Measurements from ENCODE around the gene STK17A.

STK17A gene

DNA sequence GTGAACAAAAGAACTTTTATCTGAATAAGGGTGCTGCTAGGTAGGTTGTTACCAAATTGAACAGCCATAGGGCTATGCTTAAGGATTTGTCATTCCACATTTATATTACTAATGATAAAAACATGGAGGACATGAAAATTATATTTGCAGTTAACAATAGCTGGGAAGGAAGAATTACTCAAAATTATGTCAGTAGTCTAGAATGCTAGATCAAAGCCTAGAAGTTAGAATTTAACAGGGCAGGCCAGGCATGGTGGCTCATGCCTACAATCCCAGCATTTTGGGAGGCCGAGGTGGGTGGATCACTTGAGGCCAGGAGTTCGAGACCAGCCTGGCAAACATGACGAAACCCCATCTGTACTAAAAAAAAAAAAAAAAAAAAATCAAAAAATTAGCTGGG is 9.4 kb downstream of the STK17A start (continued):
- TF ChIP-seq ZNF501 (tag by site-specific recombination; IDR thresholded peaks at IDR 0.05) (no peak), ZFP69B (tag by site-specific recombination; IDR thresholded peaks at IDR 0.05) (no peak), FEZF1 (tag by site-specific recombination; IDR thresholded peaks at IDR 0.05) (no peak), ZNF138 (tag by site-specific recombination; IDR thresholded peaks at IDR 0.05; ENCODE audit: borderline replicate concordance) (no peak), ZNF670 (tag by site-specific recombination; IDR thresholded peaks at IDR 0.05; ENCODE audit: low read depth) (no peak), ZNF48 (tag by site-specific recombination; IDR thresholded peaks at IDR 0.05) (no peak), PRDM1 (tag by site-specific recombination; IDR thresholded peaks at IDR 0.05) (no peak), ZBTB48 (tag by site-specific recombination; IDR thresholded peaks at IDR 0.05) (no peak), ZNF274 (IDR thresholded peaks at IDR 0.05; ENCODE audit: low read length) (no peak), ZNF274 (tag by site-specific recombination; IDR thresholded peaks at IDR 0.05; ENCODE audit: borderline replicate concordance) (no peak), ZEB2 (tag by site-specific recombination; IDR thresholded peaks at IDR 0.05) (no peak), GLI4 (tag by site-specific recombination; IDR thresholded peaks at IDR 0.05) (no peak)
- TF ChIP-seq, protein P1, sequence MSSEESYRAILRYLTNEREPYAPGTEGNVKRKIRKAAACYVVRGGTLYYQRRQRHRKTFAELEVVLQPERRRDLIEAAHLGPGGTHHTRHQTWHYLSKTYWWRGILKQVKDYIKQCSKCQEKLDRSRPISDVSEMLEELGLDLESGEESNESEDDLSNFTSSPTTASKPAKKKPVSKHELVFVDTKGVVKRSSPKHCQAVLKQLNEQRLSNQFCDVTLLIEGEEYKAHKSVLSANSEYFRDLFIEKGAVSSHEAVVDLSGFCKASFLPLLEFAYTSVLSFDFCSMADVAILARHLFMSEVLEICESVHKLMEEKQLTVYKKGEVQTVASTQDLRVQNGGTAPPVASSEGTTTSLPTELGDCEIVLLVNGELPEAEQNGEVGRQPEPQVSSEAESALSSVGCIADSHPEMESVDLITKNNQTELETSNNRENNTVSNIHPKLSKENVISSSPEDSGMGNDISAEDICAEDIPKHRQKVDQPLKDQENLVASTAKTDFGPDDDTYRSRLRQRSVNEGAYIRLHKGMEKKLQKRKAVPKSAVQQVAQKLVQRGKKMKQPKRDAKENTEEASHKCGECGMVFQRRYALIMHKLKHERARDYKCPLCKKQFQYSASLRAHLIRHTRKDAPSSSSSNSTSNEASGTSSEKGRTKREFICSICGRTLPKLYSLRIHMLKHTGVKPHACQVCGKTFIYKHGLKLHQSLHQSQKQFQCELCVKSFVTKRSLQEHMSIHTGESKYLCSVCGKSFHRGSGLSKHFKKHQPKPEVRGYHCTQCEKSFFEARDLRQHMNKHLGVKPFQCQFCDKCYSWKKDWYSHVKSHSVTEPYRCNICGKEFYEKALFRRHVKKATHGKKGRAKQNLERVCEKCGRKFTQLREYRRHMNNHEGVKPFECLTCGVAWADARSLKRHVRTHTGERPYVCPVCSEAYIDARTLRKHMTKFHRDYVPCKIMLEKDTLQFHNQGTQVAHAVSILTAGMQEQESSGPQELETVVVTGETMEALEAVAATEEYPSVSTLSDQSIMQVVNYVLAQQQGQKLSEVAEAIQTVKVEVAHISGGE (tag by site-specific recombination; conservative IDR thresholded peaks at IDR 0.05; ENCODE audit: low read depth): no peak

GRCh38 chr7:43593010-43593409 is 10.1 kb downstream of the STK17A start:
- POLR2A ChIA-PET: no interaction called here
- H3K4me1 ChIP-seq (ENCODE audit: control insufficient read depth, insufficient read depth, low read length): peaks cover 9% of the 10 kb centered on the region
- no peak overlapping the region for H3K4me3 ChIP-seq (ENCODE audit: low read depth, low read length)
- no peak overlapping the region for H3K27ac ChIP-seq (ENCODE audit: extremely low read depth, low read depth, low read length)
- no peaks in the 10 kb centered on the region for H3K9me3 ChIP-seq (ENCODE audit: control insufficient read depth, insufficient read depth, low read depth, low read length)
- H3K36me3 ChIP-seq (ENCODE audit: control insufficient read depth in 2 of 2, insufficient read depth in 1 of 2, low read length in 2 of 2): peaks cover 6 to 11% of the 10 kb centered on the region in 2 experiments; a peak in 2 of 3 replicates
- TF ChIP-seq ZNF530 (tag by site-specific recombination; IDR thresholded peaks at IDR 0.05; ENCODE audit: low read depth) (no peak), ZNF501 (tag by site-specific recombination; IDR thresholded peaks at IDR 0.05) (no peak), ZNF146 (tag by site-specific recombination; IDR thresholded peaks at IDR 0.05) (peak; percentile 94)
- TF ChIP-seq, protein P2, sequence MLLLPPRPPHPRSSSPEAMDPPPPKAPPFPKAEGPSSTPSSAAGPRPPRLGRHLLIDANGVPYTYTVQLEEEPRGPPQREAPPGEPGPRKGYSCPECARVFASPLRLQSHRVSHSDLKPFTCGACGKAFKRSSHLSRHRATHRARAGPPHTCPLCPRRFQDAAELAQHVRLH (tag by site-specific recombination; IDR thresholded peaks at IDR 0.05): 0 out of 2 replicates have a peak, but pooled peaks have one; percentile 31
- CTCF ChIA-PET: no interaction called here

GRCh38 chr7:43594020-43594419 is 11.1 kb downstream of the STK17A start:
- ChIA-PET CTCF (interaction anchor here (0.6 to 3.3 kb wide), 3 partner anchors 12 to 1250 kb away, joined by 3 to 25 read pairs (median 3); partner anchors contain the start of gene STK17A), POLR2A (interaction anchor here (1.3 kb wide), 1 partner anchor 11 kb away, joined by 10 read pairs; the partner anchor contains the start of gene STK17A)
- H3K27ac ChIP-seq (ENCODE audit: extremely low read depth, low read depth, low read length): no peak overlapping the region
- H3K36me3 ChIP-seq (ENCODE audit: control insufficient read depth in 2 of 2, insufficient read depth in 1 of 2, low read length in 2 of 2): peaks cover 8 to 15% of the 10 kb centered on the region in 2 experiments; a peak in 2 of 3 replicates
- no peak overlapping the region for H3K4me3 ChIP-seq (ENCODE audit: low read depth, low read length)
- H3K4me1 ChIP-seq (ENCODE audit: control insufficient read depth, insufficient read depth, low read length): peaks cover 7% of the 10 kb centered on the region
- no peaks in the 10 kb centered on the region for H3K9me3 ChIP-seq (ENCODE audit: control insufficient read depth, insufficient read depth, low read depth, low read length)
- TF ChIP-seq ZNF239 (tag by site-specific recombination; IDR thresholded peaks at IDR 0.05): no peak
- no peak for TF ChIP-seq ZNF214 (tag by site-specific recombination; IDR thresholded peaks at IDR 0.05; ENCODE audit: borderline replicate concordance)
- no peak for TF ChIP-seq ZNF146 (tag by site-specific recombination; IDR thresholded peaks at IDR 0.05)
- TF ChIP-seq SP3 (tag by site-specific recombination; IDR thresholded peaks at IDR 0.05): no peak
- TF ChIP-seq PRDM1 (tag by site-specific recombination; IDR thresholded peaks at IDR 0.05): no peak
- TF ChIP-seq, protein P3, sequence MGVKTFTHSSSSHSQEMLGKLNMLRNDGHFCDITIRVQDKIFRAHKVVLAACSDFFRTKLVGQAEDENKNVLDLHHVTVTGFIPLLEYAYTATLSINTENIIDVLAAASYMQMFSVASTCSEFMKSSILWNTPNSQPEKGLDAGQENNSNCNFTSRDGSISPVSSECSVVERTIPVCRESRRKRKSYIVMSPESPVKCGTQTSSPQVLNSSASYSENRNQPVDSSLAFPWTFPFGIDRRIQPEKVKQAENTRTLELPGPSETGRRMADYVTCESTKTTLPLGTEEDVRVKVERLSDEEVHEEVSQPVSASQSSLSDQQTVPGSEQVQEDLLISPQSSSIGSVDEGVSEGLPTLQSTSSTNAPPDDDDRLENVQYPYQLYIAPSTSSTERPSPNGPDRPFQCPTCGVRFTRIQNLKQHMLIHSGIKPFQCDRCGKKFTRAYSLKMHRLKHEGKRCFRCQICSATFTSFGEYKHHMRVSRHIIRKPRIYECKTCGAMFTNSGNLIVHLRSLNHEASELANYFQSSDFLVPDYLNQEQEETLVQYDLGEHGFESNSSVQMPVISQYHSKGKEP (tag by site-specific recombination; IDR thresholded peaks at IDR 0.05): no peak
- TF ChIP-seq ZNF175 (tag by site-specific recombination; IDR thresholded peaks at IDR 0.05): no peak
- TF ChIP-seq, protein P4, sequence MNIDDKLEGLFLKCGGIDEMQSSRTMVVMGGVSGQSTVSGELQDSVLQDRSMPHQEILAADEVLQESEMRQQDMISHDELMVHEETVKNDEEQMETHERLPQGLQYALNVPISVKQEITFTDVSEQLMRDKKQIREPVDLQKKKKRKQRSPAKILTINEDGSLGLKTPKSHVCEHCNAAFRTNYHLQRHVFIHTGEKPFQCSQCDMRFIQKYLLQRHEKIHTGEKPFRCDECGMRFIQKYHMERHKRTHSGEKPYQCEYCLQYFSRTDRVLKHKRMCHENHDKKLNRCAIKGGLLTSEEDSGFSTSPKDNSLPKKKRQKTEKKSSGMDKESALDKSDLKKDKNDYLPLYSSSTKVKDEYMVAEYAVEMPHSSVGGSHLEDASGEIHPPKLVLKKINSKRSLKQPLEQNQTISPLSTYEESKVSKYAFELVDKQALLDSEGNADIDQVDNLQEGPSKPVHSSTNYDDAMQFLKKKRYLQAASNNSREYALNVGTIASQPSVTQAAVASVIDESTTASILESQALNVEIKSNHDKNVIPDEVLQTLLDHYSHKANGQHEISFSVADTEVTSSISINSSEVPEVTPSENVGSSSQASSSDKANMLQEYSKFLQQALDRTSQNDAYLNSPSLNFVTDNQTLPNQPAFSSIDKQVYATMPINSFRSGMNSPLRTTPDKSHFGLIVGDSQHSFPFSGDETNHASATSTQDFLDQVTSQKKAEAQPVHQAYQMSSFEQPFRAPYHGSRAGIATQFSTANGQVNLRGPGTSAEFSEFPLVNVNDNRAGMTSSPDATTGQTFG (tag by site-specific recombination; IDR thresholded peaks at IDR 0.05; ENCODE audit: borderline replicate concordance): no peak
- TF ChIP-seq, protein P5, sequence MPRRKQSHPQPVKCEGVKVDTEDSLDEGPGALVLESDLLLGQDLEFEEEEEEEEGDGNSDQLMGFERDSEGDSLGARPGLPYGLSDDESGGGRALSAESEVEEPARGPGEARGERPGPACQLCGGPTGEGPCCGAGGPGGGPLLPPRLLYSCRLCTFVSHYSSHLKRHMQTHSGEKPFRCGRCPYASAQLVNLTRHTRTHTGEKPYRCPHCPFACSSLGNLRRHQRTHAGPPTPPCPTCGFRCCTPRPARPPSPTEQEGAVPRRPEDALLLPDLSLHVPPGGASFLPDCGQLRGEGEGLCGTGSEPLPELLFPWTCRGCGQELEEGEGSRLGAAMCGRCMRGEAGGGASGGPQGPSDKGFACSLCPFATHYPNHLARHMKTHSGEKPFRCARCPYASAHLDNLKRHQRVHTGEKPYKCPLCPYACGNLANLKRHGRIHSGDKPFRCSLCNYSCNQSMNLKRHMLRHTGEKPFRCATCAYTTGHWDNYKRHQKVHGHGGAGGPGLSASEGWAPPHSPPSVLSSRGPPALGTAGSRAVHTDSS (tag by site-specific recombination; IDR thresholded peaks at IDR 0.05): no peak
- TF ChIP-seq ZNF776 (tag by site-specific recombination; IDR thresholded peaks at IDR 0.05; ENCODE audit: borderline replicate concordance): no peak
